Breast epithelium (tissue), 3 donors: ENCODE measurements around the gene LRRC4B.

Source experiments
- POLR2A ChIP-seq: fragments of 450-650 bp; IDR thresholded peaks from one replicate; pipeline ENCODE4 v1.6.1; 2016; ENCODE audit warnings: antibody characterized with exemption, mild to moderate bottlenecking, moderate library complexity
- POLR2AphosphoS5 ChIP-seq, 3 donors: sonication (generic); formaldehyde crosslinking; IDR thresholded peaks; one replicate each; pipeline ENCODE4 v1.6.1; 2017; ENCODE audit warnings: antibody characterized with exemption in 3 of 3
- TF ChIP-seq, protein P1 (sequence below), 3 donors: fragments of 450-650 bp; IDR thresholded peaks; one replicate each; pipeline ENCODE4 v1.5.1; 2016 to 2017; ENCODE audit warnings: antibody characterized with exemption in 3 of 3, mild to moderate bottlenecking in 3 of 3, moderate library complexity in 3 of 3

- TF ChIP-seq, protein P1, sequence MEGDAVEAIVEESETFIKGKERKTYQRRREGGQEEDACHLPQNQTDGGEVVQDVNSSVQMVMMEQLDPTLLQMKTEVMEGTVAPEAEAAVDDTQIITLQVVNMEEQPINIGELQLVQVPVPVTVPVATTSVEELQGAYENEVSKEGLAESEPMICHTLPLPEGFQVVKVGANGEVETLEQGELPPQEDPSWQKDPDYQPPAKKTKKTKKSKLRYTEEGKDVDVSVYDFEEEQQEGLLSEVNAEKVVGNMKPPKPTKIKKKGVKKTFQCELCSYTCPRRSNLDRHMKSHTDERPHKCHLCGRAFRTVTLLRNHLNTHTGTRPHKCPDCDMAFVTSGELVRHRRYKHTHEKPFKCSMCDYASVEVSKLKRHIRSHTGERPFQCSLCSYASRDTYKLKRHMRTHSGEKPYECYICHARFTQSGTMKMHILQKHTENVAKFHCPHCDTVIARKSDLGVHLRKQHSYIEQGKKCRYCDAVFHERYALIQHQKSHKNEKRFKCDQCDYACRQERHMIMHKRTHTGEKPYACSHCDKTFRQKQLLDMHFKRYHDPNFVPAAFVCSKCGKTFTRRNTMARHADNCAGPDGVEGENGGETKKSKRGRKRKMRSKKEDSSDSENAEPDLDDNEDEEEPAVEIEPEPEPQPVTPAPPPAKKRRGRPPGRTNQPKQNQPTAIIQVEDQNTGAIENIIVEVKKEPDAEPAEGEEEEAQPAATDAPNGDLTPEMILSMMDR (IDR thresholded peaks at IDR 0.05) = no peak
- TF ChIP-seq POLR2A = no peak
- TF ChIP-seq POLR2AphosphoS5 (IDR thresholded peaks at IDR 0.05) = no peak
Measured at GRCh38 chr19:50516456-50516855, 51.8 kb downstream of the LRRC4B start.
